ENCODE measurements around the gene IHH.

IHH gene

DNA sequence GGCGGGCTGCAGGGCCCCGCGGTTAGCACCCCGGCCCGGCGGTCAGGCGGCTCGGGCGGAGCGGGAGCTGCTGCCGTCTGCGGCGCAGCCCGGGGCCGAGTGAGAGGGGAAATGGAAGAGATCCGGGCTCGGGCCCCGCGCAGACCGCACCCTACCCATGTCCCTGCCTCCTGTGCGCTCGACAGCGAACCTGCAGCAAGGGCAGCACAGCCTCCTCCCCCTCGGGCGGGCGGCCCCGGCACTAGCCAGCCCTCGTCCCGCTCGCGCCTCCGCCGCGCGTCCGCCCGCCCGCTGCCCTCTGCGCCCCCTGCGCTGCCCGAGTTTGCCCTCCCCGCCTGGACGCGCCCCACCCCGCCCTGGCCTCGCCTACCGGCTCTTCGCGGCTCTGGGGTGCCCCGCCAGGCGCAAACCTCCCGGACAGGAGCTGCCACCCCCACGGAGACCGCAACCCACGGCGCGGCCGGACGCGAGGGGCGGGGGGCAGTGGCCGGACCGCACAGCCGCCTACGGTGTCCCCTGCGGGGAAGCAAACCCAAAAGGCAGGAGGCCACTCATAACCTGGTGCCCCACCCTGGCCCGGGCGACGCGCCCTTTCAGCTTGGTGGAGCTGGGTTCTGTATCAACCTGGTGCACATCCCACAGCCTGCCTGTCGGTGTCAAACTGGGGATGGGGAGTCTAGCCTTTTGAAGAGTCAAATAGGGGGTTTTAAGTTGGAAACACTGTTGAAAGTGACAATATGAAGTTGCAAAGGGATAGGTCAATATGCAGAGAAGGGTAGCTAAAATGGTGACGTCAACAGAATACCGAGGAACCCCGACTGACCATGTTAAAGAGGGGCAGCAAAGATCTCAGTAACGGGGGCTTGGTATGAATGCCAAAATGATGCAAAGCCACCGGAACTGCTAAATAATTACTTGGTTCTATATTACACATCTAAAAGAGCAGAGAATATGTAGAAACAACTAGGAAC, at the start of gene IHH:
IHH (minus strand) TSS at position 101 of the 971 bp plus-strand sequence. CDS start 454 bp downstream, outside the sequence.
- peak; percentile 7 for DNase-seq

DNA sequence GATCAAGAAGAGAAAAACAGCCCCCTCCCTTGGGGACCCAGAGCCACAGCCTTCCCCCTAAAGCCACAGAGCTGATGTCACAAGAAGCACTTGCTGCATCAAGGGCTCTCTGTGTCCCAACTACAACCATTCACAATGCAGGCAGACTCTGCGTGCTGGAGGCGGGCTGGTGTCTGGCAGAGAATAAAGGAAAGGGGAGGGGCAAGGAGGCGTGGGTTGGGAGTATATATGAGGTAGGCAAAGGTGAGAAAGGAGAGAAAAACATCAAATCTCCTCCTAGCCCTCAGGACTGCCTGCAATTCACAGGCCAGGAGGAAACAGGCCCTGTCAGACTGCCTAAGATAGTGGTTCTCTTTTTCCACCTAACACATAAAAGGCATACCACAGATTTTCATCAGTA, 48.8 kb upstream of the IHH start:
- no peak for DNase-seq

GRCh38 chr2:219107758-219108157, 47.0 kb upstream of the IHH start:
- no peak for DNase-seq

GRCh38 chr2:219106251-219106650, 45.5 kb upstream of the IHH start:
- DNase-seq = peak; percentile 75

DNA sequence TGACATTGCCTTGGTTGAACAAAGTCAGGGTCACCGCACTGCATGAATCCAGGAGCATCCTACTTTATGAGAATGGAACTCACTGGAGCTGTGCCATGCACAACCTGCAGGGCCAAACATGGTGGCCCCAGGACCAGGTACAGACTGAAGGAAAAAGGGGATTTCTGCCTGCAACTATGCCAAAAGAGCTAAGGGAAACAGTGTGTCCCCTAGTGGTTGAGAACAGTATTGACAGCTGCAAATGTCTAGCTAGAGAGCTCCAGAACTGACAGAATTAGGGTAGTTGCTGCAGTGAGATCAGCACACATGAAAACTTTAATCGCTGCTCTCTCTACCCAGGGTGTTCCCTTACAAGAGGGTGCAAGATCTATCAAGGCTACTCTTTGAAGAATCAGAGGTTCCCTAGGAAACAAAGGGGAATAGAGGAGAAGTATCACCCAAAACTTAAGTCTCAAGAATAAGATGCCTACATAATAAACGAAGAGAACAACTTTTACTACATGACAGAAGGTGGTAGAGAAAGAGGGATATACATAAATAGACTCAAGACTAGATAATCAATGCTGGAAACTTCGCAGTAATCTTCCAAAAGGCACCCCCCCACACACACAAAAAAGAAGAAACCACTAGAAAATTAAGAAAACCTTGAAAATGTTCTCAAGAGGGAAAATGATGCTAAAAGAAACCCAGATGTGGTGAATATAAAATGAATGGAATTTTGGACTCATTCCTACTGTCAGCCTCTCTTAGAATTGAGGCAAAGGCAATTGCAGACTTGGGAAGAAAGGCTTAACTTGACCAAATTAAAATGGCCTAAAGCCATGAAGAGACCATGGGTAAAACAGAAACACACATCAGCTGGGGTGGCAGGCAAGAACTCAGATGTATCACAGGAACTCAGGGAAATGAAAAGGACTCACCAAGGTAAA, 43.6 kb upstream of the IHH start:
- DNase-seq = peak; percentile 35

- DNase-seq = no peak
Observed at GRCh38 chr2:219099329-219099728, 38.6 kb upstream of the IHH start.

DNA sequence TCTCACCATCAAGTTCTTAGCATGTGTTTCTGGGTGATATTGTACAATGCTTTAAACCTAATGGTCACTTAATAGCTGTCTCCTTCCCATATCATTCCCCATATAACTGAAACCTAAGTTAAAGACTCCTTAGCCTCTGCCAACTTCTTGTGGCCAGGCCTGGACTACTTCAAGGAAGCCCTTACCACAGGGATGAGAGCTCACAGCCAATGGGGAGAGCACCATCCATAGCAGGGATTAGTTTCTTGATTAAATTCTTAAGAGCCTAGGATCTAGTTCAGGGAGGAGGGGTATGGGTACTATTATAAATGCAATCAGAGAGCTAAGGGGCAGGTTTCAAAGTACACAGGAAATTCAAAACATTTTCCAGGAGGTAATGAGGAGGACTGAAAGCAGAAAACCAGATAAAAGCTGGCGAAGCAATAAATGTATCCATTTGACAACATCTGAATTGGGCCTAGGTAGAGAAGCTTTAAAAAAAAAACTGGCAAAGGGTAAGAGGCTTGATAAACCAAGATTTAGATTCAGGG, 34.8 kb upstream of the IHH start:
- DNase-seq = no peak

DNA sequence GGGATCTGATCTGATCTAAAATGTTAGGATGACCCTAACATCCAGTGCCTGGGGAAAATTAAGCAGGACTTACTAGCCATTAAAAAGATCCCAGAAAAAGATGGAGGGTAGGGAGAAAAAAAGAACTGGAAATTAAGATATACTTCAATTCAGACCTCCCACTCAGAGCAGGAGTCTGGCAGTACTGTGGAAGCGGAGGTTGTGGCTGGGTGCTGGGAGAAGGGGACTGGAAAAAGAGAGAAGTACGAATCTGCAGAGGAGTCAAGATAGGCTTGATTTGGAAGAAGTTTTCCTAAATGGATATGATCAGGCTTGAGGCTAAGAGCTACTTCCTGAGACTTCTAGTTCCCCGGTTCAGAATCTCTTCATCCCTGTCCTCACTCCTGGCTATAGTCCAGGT, 33.5 kb upstream of the IHH start:
- DNase-seq = no peak

DNA sequence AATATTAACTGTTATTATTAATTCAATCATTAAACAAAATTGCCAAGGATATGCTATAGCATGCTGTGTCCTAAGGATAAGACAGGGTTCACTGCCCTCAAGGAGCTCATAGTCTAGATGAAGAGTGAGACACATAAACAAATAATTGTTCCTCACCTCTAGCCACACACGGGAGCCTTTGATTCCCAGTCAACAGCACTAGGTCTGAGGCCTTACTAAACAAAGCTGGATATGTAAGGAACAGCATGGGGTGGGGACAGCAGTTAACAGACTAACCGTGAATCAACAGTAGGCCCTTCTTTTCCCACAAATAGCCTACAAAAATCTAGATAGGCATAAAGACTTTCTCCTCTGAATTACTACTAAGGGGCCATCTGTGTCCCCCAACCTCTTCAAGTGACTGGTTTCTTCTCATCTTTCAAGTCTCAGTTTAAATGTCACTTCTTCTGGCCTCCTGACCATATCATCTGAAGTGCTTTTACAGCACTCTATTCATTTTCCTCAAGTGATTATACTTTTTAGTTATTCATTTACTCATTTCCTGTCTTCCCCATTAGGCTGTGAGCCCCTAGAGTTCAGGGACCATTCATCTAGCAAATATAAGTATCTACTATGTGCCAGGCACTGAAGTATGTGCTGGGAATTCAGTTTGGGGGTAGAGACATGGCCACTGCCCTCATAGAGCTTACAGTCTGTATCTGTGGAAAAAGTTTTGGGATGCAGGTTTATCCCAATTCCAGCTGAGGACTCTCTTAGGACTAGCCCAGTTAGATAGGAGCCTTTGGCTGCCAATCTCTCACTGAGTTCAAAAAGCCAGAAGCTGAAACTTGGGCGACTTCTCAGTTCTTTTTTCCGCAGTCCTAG, 29.9 kb upstream of the IHH start:
- DNase-seq = no peak

GRCh38 chr2:219089330-219089729, 28.6 kb upstream of the IHH start:
- no peak for DNase-seq

GRCh38 chr2:219087848-219088247, 27.1 kb upstream of the IHH start:
- DNase-seq = no peak

DNA sequence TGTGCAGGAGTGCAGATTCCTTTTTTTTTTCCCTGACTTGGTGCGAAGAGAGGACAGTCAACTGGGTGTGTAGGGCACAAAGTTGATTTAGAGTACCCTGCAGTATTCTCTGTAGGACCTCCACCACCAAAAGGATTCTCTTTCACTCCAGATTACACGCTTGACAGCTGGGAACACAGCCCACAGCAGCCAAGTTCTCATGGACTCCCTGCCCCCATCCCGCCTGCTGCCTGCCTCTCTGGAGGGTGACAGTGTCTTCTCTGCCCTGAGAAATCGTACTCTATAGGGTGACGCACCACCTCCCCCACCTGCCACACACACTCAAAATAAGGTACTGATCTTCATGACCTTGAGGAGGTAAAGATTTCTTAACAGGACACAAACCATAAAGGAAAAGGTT, 26.6 kb upstream of the IHH start:
- DNase-seq = peak; percentile 84

DNA sequence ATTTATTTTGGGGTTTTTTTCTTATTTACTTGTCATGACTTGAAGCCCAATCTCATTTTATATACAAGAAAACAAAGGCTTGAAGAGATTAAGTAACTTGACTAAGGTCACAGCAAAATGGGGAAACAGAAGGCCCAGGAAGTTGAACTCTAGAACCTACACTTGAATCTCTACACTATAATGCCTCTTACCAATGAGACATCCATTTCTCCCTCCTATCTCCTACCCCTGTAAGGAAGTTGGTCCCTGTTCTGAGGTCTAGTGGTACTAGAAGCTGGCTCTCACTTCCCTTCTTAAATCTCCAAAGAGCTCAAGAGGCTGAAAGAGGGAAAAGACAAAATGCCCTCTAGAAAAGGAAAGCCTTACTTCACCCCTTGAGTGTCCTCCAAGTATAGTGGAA, 25.5 kb upstream of the IHH start:
- DNase-seq = no peak

- DNase-seq = no peak
Observed at GRCh38 chr2:219084791-219085190, 24.1 kb upstream of the IHH start.

- DNase-seq = no peak
Observed at GRCh38 chr2:219082332-219082958, 21.7 kb upstream of the IHH start.

DNA sequence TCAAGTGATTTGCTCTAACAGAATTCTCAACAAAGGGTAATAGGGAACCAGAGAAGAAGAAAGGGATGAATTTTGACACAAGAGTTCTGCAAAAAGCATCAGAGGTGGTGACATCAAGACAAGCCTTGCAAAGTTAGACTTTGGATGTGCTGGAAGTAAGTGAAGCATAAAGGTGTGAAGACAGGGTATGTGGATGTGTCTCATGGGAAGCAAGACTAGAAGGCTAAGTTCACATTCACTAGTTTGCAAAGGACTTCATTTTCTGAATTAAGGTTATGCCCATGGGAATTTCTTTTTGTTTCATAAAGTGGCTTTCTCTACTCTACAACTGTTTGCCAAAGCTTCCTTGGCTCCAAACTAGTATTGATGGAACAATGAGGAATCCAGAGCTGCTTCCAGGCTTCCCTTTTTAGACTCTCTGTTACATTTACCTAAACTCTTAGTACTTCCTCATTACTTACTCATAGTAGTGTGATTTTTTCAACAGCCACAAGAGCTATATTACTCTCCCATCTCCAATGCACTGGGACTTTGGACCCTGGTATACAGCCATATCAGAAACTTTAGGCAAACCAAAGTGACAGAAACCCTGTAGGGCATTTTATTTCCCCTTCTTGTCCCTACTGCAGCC, 21.1 kb upstream of the IHH start:
- DNase-seq = no peak

DNA sequence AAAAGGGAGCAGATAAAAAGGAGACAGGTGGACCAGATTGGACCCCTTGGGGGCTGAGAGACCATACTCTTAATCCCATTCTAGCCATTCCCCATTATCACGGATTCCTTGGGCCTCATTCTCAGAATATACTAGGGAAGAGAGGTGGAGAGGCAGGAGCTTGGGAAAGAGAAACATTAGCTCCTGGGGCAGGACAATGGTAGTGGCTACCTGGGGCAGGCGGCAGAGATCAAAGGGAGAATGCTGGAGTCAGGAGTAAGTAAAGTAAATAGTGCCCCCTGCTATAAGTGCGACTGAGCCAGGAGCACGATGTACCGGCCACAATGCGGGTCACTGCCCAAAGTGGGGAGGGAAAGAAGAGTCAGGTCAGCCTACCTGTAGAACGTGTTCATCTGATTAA, 20.4 kb upstream of the IHH start:
- DNase-seq = no peak

GRCh38 chr2:219079417-219079816, 18.7 kb upstream of the IHH start:
- no peak for DNase-seq

- no peak for DNase-seq
Observed at GRCh38 chr2:219078951-219079350, 18.2 kb upstream of the IHH start.

GRCh38 chr2:219078126-219078525, 17.4 kb upstream of the IHH start:
- no peak for DNase-seq

DNA sequence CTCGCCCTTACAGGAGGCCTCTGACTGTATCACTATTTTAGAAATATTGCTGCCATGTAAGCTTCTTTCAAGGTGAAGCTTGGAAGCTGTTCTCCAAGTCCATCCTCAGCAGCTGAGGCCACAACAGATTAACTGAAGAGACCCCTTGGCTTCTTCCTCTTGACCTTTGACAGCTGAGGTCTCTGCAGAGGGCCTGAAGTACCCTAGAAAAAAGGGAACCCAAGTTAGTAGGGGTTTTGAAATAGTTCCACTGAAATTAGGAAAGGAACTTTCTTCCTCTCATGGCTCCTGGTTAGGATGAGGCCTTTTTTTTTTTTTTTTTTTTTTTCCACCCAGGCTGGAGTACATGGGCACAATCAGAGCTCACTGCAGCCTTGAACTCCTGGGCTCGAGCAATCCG, 15.5 kb upstream of the IHH start:
- no peak for DNase-seq

Measured in NCI-H2171 treated with DMSO at 0.1 percent for 48 hours (cell line).